ENCODE measurements around the gene MYLK2.
"Not testable (repeated sequence)": the region's sequence is repeated elsewhere in the genome, so short reads cannot be mapped to it uniquely, and the experiment has no call there.

MYLK2 gene

DNA sequence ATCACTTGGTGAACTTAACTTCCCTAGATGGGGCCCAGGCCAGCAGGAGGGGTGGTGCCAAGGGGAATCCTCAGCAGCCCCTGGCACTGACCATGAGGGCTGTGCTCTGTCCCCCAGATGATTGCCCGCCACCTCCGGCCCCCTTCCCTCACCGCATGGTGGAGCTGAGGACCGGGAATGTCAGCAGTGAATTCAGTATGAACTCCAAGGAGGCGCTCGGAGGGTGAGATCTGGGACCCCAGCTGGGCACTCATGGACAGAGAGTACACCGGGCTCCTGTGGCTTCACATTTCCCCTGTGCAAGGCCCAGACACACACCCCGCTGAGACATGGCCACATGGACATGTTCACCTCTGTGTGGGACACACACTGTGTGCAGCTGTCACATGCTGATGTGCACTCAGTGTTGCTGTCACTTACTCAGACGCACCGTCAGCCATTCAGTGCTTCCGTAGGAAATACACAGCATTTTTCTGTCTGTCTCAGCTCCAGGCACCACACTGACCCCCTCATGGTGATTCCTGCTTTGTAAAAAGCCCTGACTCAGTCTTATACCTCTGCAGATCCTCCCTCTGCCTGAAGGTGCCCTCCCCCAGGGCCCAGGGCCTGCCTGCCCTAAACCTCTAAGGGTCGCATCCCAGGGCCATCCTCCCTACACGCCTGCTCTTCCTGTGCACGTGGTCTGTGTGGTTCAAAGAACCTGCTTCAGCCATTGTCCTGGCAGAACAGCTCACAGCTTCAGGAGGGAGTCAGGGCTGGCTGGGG, 4.4 kb downstream of the MYLK2 start:
- TF ChIP-seq POLR2A (IDR thresholded peaks at IDR 0.05; ENCODE audit: low read depth, low read length), result no peak
- DNase-seq (ENCODE audit: insufficient read length, low spot score) (no peak), FAIRE-seq (no peak)

DNA sequence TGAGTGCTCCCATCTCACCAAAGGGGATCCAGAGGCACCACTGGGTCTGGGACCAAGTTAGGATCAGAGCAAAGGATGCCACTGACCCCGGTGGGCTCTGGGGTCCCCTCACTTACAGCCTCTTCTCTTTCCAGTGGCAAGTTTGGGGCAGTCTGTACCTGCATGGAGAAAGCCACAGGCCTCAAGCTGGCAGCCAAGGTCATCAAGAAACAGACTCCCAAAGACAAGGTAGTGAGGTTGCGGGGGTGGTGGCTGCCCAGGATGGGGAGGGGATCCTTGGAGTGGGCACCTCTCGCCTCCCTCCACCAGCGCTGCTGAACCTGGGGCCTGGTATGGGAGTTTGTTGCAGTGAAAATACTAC, 4.9 kb downstream of the MYLK2 start:
- FAIRE-seq (no peak), DNase-seq (ENCODE audit: insufficient read length, low spot score) (no peak)
- no peak for TF ChIP-seq POLR2A (IDR thresholded peaks at IDR 0.05; ENCODE audit: low read depth, low read length)

DNA sequence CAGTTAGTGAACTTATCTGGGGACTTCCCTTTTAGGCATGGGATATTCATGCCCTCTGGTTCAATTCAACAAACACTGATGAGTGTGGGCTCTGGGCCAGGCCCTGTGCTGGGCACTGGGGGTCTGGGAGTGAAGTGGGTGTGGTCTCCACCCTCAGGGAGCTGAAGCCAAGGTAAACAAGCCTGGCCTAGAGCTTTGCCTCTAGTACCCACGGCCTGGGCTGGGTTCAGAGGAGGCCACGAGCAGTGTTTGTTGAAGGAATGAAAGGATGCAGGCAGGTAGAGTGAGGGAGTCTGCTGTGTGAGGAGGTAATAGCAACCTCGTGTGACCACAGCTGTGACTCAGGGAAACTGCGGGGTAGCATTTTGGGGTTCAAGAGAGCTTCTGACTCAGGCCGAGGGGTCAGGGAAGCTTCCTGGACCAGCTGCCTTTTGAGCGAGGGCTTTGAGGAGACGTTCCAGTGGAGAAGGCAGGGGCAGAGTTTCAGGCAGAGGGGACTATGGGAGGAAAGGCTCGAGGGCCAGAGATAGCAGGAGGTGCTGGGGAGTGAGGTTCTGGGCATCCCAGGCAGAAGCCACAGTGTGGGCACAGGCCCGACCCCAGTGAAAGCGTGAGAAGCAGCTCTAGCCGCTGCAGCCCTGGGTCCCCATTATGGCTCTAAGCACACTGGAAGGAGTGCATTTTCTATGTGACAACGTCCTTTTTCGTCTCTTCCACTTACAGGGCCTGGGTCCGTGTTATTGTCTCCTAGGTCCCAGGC, 5.6 kb downstream of the MYLK2 start:
- FAIRE-seq, result no peak
- no peak for DNase-seq (ENCODE audit: insufficient read length, low spot score)
- TF ChIP-seq POLR2A (IDR thresholded peaks at IDR 0.05; ENCODE audit: low read depth, low read length), result no peak

DNA sequence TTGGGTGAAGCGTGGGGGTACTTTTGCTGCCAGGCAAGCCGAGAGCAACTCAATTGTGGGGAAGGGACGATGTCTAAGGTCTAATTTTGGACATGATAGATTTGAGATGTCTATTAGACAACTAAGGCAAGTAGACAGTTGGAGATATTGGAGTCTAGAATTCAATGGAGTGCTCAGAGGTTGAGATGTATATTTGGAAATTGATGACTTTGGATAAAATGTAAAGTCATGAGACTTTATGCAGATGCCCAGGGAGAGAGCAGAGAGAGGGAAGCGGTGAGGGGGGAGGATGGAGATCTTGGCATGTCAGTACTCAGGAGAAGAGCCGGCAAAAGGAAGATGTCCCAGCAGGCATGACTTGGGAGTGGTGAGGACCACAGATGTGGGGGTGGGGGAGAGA, 6.9 kb downstream of the MYLK2 start:
- FAIRE-seq (no peak), DNase-seq (ENCODE audit: insufficient read length, low spot score) (no peak)
- TF ChIP-seq POLR2A (IDR thresholded peaks at IDR 0.05; ENCODE audit: low read depth, low read length), result no peak

DNA sequence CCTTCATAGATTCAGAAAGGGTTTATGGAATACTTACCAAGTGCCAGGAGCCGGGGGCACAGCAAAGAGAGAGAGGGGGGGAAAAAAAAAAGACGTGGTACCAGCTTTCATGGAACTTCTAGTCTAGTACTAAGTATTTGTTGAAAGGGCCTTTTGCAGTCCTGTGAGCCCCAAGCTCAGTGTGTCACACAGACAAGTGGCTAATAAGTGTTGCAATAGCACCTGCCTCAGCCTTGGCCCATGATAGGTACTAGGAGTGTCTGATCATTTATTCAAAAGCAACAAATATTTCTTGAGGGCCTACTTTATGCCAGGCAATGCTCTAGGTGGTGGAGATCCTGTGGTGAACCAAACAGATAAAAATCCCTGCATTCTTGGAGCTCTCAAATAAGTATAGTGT, 7.9 kb downstream of the MYLK2 start:
- no peak for DNase-seq (ENCODE audit: insufficient read length, low spot score)
- FAIRE-seq, result no peak
- TF ChIP-seq POLR2A (IDR thresholded peaks at IDR 0.05; ENCODE audit: low read depth, low read length), result no peak

DNA sequence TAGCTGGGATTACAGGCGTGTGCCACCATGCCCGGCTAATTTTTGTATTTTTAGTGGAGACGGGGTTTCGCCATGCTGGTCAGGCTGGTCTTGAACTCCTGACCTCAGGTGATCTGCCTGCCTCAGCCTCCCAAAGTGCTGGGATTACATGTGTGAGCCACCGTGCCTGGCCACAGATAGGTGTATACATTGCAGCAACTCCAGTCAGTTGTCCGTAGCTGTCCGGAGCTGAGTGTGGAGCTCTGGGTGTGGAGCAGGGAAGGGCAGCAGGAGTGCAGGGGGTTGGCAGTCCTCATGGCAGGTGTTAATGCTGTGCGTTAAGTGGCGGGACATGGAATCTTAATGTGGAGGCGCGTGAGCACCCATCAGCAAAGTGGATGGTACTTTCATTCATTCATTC, 8.9 kb downstream of the MYLK2 start:
- FAIRE-seq; DNase-seq (ENCODE audit: insufficient read length, low spot score): not testable (repeated sequence)

DNA sequence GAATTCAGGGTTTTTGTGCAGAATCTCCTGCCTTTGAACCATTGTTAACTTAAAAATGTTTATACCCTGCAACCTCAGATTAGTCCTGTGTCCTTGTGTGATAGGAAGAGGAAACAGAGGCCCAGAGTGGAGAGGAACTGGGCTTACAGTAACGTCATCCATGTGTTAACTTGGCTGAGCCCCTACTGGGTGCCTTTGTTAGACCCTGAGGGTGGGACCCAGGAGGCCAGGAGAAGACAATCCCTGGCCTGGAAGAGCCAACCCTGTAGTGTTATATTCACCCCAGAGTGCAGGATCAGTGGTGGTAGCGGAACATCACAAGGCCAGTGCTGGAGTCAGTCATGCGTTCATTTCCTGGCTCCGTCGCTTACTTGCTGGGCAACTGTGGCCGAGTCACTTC, 10.6 kb downstream of the MYLK2 start:
- no peak for DNase-seq (ENCODE audit: insufficient read length, low spot score)

DNA sequence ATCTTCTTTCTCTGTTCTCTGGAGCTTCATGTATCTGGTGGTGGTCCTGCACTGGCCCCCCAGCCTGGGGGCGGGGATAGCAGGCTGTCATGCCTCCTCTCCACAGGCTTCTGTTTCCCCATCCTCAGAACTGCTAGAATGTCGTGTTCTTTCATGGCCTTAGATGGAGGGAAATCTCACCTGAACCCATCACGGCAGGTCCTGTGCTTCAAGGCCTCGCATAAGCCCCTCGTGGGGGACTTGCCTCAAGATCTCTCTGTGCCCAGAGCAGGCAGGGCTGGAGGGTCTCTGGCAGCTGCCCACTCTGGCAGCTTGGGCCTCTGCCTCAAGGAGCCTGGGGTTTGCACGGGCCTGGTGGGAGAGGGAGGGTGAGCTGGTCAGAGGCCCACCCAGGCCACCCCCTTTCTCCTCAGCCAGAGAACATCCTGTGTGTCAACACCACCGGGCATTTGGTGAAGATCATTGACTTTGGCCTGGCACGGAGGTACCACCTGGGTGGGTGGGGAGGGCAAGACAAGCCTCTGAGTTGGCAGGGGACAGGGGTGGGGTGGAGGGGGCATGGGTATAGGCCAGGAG, 11.3 kb downstream of the MYLK2 start:
- DNase-seq (ENCODE audit: insufficient read length, low spot score), result no peak
- FAIRE-seq, result no peak
- TF ChIP-seq POLR2A (IDR thresholded peaks at IDR 0.05; ENCODE audit: low read depth, low read length), result no peak

More for the DNA sequence above, 10.6 kb downstream of the MYLK2 start:
- no peak for FAIRE-seq
- TF ChIP-seq POLR2A (IDR thresholded peaks at IDR 0.05; ENCODE audit: low read depth, low read length), result no peak

DNA sequence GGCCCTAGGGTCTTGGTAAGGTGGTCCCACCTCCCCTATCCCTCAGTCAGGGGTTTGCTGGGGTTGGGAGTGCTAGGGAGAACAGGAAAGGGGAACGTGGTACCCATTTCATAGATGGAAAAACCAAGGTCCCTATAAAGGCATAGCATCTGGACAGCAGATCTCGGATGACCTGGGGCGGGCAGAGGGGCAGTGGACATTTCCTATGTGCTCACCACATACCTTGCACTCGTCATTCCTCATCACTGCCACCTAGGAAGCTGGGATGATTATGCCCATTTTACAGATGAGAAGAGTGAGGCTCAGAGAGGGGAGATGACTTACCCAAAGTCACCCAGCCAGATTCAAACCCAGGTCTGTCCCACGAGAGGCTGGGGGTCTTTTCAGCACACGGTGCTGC, 12.1 kb downstream of the MYLK2 start:
- no peak for DNase-seq (ENCODE audit: insufficient read length, low spot score)
- TF ChIP-seq POLR2A (IDR thresholded peaks at IDR 0.05; ENCODE audit: low read depth, low read length), result no peak
- no peak for FAIRE-seq

DNA sequence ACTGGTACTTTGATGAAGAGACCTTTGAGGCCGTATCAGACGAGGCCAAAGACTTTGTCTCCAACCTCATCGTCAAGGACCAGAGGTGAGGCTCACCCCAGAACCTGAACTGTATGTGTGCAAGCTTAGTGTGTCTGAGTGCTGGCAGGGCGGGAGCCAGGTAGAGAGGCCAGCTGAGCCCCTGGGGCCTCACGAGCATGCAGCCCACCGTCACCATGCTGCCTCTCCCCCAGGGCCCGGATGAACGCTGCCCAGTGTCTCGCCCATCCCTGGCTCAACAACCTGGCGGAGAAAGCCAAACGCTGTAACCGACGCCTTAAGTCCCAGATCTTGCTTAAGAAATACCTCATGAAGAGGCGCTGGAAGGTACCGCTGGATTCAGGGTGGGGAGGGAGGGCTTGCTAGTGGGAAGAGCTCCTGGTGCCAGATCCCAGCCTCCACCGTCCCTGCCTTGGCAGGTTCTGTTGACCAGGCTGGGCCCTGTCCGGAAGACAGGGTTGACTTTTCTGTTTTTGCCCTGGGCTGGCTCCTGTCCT, 12.7 kb downstream of the MYLK2 start:
- no peak for FAIRE-seq

DNA sequence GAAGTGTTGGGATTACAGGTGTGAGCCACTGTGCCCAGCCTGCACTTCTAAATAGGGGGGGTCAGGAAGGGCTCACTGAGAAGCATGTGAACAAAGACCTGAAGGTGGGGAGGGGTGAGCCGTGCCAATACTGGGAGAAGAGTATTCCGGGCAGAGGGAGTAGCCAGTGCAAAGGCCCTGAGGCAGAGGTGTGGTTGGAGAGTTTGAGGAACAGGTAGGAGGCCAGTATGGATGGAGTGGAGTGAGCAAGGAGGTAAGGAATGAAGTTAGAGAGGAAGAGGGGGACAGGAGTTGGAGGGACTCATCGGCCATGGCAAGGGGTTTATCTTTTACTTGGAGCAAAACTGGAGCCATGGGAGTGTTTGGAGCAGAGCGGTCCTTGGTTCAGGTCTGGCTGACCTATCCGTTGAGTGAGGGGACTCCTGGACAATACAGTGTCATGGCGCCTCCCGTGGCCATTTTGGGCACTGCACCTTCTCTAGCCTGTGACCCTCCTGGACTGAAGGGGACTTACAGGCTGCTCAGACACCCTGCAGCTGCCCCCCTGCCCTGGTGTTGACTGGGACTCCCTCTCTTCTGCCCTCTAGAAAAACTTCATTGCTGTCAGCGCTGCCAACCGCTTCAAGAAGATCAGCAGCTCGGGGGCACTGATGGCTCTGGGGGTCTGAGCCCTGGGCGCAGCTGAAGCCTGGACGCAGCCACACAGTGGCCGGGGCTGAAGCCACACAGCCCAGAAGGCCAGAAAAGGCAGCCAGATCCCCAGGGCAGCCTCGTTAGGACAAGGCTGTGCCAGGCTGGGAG, 14.2 kb downstream of the MYLK2 start:
- DNase-seq (ENCODE audit: insufficient read length, low spot score) (peak; percentile 46), FAIRE-seq (no peak)
- no peak for TF ChIP-seq POLR2A (IDR thresholded peaks at IDR 0.05; ENCODE audit: low read depth, low read length)

More for the DNA sequence above, 12.7 kb downstream of the MYLK2 start:
- no peak for TF ChIP-seq POLR2A (IDR thresholded peaks at IDR 0.05; ENCODE audit: low read depth, low read length)
- no peak for DNase-seq (ENCODE audit: insufficient read length, low spot score)

DNA sequence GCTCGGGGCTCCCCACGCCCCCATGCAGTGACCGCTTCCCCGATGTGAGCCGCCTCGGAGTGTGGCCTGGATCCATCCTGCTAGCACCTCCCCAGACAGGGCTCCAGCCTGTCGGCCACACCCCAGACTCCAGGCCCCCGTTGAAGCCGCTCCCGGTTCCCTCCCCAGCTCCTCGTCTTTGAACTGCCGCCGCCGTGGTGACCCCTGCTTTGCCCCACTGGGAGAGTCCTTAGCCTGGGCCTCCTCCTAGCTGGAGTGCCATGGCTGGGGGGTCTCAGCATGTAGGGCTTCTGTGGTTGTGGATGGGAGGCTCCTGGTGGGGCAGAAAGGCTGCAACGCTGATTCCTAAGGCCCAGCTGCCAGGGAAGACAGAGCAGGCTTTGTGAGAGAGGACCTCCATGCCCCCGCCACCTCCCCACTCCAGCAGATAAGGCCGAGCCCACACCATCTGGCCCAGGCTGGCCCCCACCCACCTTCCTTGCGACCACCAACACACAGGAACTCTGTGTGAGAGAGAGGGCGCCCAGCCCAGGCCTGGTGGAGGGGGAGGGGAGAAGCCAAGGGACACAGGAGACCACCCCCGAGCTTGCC, 14.9 kb downstream of the MYLK2 start:
- no peak for TF ChIP-seq POLR2A (IDR thresholded peaks at IDR 0.05; ENCODE audit: low read depth, low read length)
- no peak for FAIRE-seq
- DNase-seq (ENCODE audit: insufficient read length, low spot score), result no peak

DNA sequence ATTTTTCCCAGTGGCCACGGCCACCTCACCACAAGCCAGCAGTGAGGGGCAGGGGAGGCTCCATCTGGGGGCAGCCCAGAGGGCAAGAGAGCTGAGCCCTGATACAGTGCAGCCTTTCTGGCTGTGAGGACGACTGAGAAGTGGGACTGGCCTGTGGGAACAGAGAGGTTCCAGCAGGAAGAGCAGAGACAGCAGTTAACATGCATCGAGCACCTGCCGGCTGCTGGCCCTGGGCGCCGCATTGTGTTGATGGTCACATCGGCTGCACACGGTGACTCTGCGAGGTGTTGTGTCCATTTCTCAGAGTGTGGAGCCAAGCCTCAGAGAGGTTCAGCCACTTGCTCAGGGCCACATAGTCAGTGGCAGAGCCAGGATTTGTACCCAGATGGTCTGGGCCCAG, 16.4 kb downstream of the MYLK2 start:
- FAIRE-seq (no peak), DNase-seq (ENCODE audit: insufficient read length, low spot score) (no peak)

More for the DNA sequence above, 16.4 kb downstream of the MYLK2 start:
- TF ChIP-seq POLR2A (IDR thresholded peaks at IDR 0.05; ENCODE audit: low read depth, low read length), result no peak

Data from H54 (cell line).